HG02852 (cell line): ENCODE results near the gene RTRAF.

Experiments
- ATAC-seq: cut with Tn5 transposase; IDR thresholded peaks from one replicate; pipeline ENCODE4 v1.9.1; 2021; ENCODE audit warnings: mild to moderate bottlenecking, moderate library complexity; ENCODE audit not compliant: unreplicated experiment

The RTRAF gene

GRCh38 chr14:52020161-52020714 lies 30.9 kb downstream of the RTRAF start:
- no peak for ATAC-seq

DNA sequence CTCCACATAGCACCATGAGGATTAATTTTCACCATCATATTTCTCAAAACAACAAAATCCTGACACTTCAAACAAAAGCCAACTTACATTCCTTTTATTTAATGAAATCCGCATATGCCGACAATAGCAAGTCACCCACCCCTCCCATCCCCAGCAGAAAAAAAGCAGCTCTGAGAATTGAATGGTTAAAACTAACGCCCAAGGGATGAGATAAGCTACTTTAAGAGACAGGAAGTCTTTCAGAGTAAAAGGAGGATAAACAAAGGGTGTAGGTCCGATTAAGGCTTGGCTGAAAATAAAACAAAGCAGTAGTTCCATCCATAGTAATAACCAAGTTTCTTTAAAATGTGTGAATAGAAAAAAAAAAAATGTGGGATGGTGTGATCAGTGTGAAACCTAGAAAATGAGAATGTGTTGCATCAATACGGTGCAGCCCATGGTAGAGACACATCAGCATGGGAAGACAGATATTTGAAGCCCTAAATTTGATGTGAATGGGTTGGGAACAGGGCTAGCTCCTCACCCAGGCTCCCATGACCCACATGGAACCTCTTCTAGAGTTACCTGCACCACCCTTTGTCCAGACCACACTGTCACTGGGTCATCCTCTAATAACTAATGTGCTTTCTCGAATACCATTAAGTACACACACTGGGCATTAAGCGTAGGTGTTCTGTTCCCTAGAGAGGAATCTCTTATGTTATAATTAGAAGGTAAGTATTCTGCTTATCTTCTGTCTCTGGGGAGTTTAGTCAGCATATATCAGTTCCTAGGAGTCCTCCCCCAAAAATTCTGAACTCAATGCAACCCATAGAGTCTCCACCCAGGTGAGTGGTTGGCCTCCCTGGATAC lies 31.7 kb downstream of the RTRAF start:
- ATAC-seq: no peak

DNA sequence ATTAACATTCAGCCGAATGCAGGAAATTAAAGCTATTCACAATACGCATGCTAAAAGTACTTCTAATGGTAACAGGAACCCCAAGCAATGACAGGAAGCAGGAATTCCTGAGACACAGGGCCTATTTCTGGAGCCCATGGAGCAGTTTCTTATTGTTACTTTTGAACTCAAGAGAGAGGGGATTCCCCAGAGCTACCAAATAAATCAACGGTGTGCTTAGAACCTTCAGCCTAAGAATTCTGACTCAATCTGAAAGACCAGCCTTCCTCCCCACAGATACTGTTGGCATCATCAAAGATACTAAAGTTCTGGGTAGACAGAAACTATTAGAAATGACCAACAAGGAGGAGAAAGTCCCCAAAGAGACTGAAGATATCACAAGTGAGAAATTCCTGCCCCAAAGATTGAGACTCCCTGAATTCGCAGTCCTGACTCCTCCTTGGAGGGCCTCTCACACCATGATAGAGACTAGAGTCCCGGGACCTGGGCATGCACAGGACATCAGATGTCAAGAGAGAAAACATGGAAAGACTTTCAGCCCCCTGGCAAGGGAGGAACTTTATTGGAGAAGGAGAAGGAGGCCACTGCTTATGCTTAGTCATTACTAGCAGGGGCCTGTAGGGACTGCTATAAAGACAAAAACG lies 32.7 kb downstream of the RTRAF start:
- peak; percentile 94 for ATAC-seq

DNA sequence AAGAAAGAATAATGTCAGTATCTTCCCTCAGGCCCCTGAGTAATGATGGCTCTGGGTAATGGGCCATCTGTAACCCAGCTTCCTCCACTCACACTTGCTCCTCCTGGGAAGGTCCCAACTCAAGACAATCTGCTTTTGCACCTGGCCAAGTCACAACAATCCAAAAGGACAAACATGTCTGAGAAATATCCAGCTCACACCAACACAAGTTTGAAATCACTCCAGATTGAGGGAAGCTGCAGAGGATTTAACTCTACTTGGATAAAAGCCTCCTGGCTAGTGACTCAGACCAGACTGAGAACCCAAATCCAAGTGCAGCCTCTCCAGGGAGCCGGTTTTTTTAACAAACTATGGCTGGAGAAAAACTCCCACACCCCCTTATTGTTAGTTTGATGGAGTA lies 34.2 kb downstream of the RTRAF start:
- no peak for ATAC-seq

GRCh38 chr14:52025310-52025709 lies 36.0 kb downstream of the RTRAF start:
- no peak for ATAC-seq

- no peak for ATAC-seq
Observed at GRCh38 chr14:52026017-52026660, 36.8 kb downstream of the RTRAF start.

- ATAC-seq: no peak
Observed at GRCh38 chr14:52026901-52027300, 37.6 kb downstream of the RTRAF start.

DNA sequence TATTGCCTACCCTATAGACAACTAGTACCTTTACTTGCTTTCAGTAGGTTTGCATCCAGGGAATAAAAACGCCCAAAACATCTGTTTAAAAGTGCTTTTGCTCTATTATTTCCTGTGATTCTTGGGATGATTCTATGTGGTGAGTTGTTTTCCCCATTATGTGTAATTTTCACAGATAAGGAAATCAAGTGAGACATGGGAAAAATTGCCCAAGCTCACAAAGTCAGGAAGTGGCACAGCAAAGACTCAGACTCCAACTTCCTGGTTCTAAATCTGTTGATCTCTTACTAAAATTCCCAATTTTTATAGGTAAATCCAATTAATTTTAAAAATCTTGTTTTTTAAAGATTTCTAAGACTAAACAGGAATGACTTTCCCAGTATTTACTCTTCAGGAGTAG lies 40.5 kb downstream of the RTRAF start:
- ATAC-seq: no peak

DNA sequence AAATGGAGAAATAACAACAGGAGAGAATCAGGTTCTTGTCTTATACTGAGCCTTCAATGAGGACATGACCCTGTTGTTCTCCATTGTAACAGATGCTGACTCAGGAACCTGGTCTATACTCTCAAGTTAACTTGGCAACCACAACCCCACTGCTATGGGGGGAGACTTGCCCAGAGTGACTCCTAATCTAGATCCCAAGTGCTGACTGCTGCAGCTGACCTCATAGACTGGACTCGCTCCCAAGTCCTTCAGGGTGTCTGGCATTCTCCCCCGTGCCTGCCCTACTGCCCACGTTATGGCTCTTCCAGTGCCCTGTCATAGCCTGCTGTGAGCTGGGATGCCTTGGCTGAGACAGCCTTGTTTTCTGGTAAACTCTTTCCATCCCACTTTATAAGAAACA lies 42.4 kb downstream of the RTRAF start:
- ATAC-seq: no peak

- no peak for ATAC-seq
Observed at GRCh38 chr14:52032204-52032801, 43.0 kb downstream of the RTRAF start.

GRCh38 chr14:52033101-52033642 lies 43.8 kb downstream of the RTRAF start:
- no peak for ATAC-seq

GRCh38 chr14:52039124-52039815 lies 49.9 kb downstream of the RTRAF start:
- ATAC-seq: no peak

GRCh38 chr14:52040598-52040997 lies 51.3 kb downstream of the RTRAF start:
- ATAC-seq: no peak

GRCh38 chr14:52042371-52043289 lies 53.3 kb downstream of the RTRAF start:
- ATAC-seq: no peak

DNA sequence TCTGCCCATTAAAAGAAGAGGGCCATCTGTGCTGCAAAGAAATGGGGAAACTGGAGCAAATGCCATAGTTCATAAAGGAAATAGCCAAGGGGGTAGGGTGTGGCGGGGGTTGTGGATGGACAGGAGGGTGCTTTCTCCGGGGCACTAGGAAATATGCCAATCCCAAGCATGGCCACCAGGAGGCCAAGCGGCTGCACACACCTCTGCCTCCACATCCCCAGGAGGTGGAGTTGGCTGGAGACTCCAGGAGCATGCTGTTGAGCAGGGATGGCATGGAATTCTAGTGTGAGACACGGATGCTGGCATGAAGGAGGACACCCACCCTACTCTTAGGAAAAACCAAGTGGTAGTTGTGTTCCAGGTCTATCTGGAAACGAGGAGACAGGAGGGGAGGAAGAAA lies 54.3 kb downstream of the RTRAF start:
- ATAC-seq: no peak

DNA sequence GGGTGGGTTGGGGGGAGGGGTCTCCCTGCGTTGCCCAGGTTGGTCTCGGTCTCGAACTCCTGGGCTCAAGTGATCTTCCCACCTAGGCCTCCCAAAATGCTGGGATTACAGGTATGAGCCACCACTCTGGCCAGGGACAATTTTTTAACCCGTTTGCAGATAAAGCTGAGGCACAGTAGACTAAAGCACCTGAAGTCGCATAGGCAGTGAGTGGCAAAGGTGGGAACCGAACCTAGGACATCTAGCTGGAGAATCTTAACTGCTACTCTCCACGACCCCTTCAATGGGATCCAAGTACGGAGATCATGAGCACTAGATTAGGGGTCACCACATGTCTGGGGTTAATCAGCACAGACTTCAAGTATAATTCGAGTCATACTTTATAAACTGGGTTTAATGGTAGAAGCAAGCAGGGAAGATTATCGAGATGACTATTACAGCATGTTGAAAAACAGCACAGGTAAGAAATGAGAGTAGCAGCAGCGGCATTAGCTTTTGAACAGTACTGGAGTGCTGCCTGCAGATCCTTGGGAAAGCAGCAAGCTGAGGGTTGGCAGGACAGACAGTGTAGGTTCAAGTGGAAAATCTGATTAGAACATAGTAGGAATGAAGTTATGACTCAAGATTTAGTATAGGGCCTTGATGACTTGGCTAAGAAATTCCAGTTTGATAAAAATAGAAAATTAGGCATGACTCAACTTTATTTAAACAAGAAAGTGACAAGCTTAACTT lies 55.6 kb downstream of the RTRAF start:
- ATAC-seq: no peak

DNA sequence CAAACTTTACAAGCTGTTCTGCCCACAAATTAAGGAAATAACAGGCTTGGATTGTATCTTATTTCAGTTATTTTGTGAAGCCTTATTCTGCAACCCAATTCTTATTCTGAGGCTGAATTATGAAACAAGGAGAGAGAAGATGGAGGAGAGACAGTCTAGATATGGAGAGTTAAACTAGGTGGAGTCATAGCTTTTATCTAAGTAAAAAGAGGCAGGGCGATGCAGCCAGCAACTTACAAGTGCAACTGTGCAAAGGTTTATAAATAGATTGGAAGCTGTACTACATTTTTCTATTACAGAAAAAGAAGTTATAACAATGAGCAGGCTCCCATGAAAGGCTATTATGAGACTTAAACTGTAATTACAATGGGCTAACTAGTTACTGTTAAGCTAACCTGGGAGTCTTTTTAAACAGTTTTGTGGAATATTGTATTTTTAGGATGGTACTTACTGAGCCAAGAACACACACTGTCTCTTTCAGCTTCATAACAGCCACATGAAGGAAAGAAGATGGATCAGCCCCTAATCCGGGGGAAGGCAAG lies 57.1 kb downstream of the RTRAF start:
- no peak for ATAC-seq

DNA sequence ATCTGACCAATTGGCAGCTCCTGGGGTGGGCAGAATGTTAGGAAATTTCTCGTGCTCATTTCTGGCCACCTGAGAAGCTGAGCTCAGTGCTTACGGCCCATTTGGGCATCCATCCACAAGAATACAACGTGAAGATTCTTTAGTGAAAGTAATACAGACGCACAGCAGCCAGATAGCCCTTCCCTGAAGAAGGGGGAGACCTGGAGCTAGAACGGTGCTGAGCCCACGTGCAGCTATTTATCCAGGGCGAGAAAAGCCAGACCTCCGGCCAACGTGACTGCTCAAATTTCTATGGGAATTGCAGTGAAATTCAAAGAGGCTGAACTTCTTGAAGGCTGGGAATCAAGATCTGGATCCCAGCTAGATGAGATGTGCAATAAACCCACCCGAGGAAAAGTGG lies 58.8 kb downstream of the RTRAF start:
- no peak for ATAC-seq
